Measurements from ENCODE around the gene LOXL4.

The LOXL4 gene

DNA sequence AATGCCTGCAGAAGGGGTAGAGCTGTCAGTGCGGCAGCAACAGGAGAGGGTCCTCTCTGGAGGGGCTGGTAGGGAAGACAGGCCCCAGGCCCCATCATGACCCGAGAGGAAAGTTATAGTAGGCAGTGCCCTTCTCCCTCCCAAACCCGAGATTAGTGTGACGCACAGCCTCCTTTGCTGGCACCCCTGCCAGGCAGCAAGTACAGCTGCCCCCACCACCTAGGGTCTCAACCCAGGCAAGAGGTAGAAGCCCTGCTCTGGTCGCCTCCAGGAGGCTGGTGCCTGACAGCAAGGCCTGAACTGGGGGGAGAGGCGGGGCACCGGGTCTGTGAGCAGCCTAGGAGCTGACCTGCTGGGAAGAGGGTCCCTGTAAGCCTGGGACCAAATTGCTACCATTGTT, 15.5 kb downstream of the LOXL4 start:
- H3K4me3 Mint-ChIP-seq, result no peak overlapping the region
- H3K36me3 Mint-ChIP-seq (ENCODE audit: low read depth), result peaks cover 35% of the 10 kb centered on the region
- H3K27ac Mint-ChIP-seq, result no peak overlapping the region
- no peaks in the 10 kb centered on the region for H3K9me3 Mint-ChIP-seq
- no peaks in the 10 kb centered on the region for H3K27me3 Mint-ChIP-seq (ENCODE audit: low read depth)
- H3K4me1 Mint-ChIP-seq, result peaks cover 32% of the 10 kb centered on the region
- TF ChIP-seq, protein P1, sequence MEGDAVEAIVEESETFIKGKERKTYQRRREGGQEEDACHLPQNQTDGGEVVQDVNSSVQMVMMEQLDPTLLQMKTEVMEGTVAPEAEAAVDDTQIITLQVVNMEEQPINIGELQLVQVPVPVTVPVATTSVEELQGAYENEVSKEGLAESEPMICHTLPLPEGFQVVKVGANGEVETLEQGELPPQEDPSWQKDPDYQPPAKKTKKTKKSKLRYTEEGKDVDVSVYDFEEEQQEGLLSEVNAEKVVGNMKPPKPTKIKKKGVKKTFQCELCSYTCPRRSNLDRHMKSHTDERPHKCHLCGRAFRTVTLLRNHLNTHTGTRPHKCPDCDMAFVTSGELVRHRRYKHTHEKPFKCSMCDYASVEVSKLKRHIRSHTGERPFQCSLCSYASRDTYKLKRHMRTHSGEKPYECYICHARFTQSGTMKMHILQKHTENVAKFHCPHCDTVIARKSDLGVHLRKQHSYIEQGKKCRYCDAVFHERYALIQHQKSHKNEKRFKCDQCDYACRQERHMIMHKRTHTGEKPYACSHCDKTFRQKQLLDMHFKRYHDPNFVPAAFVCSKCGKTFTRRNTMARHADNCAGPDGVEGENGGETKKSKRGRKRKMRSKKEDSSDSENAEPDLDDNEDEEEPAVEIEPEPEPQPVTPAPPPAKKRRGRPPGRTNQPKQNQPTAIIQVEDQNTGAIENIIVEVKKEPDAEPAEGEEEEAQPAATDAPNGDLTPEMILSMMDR (IDR thresholded peaks at IDR 0.05; ENCODE audit: unreplicated experiment in 3 of 3), result no peak

DNA sequence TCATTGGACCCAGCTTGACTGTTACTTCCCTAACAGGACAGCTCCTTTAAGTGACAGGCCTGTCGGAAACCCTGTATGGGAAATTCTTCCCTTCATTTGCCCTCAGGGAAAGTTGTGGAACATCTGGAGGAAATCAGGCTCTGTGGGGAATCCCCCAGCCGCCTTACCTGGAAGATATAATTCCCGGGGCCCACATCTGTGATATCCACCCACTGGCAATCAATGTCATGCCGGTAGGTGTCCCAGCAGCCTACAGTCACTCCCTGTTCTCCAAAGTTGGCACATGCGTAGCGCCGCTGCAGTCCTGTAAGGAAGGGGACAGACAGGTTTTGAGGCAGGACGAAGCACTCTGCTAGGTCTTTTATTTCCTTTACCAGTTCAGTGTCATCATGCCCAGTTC, 16.6 kb downstream of the LOXL4 start:
- TF ChIP-seq, protein P1 (IDR thresholded peaks at IDR 0.05; ENCODE audit: unreplicated experiment in 3 of 3), result no peak
- Mint-ChIP-seq H3K27me3 (ENCODE audit: low read depth) (no peaks in the 10 kb centered on the region), H3K9me3 (no peaks in the 10 kb centered on the region), H3K4me1 (peaks cover 40% of the 10 kb centered on the region), H3K4me3 (no peak overlapping the region), H3K36me3 (ENCODE audit: low read depth) (peaks cover 35% of the 10 kb centered on the region), H3K27ac (no peak overlapping the region)

DNA sequence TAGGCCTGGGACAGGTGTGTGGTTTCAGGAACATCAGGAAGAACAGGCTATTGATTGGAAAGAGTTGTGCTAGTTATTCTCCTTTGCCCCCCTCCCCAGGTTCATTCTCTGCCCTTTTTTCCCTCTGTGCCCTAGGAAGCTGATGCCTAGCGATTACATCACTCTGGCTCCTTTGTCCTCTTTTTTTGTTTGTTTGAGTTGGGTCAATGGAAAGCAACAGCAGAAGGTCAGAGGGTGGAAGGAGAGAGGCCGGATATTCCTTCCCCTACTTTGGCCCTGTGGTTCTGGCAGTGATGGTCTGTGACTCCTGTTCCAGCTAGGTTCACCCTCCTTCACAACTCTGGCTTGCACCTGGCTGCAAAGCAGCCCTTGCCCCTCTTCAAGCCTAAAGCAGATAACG, 18.9 kb downstream of the LOXL4 start:
- TF ChIP-seq, protein P1 (IDR thresholded peaks at IDR 0.05; ENCODE audit: unreplicated experiment in 3 of 3), result no peak
- H3K27ac Mint-ChIP-seq, result no peak overlapping the region
- H3K36me3 Mint-ChIP-seq (ENCODE audit: low read depth), result peaks cover 35% of the 10 kb centered on the region
- H3K9me3 Mint-ChIP-seq, result no peaks in the 10 kb centered on the region
- H3K4me3 Mint-ChIP-seq, result no peak overlapping the region
- peaks cover 26% of the 10 kb centered on the region for H3K4me1 Mint-ChIP-seq
- no peaks in the 10 kb centered on the region for H3K27me3 Mint-ChIP-seq (ENCODE audit: low read depth)

DNA sequence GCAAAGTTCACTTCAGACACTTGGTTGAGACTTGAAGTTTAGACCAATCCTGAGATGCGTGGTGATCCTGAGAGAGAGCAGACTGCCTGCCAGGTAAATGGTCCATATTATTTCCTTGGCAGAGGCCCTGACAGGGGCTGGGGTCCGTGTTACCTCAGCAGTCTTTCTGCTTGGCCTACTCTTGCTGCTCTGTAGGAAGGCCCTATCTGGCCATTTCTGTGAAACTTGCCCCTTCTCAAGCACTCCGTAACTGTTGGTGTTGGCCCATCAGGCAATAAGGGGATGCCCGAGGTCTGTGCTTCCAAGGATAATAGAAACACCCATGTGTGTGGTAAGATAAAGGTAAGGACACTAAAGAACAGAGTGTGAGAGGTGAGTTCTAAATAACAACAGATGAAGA, 20.0 kb downstream of the LOXL4 start:
- Mint-ChIP-seq H3K9me3 (no peaks in the 10 kb centered on the region), H3K27ac (no peak overlapping the region), H3K36me3 (ENCODE audit: low read depth) (peaks cover 39% of the 10 kb centered on the region), H3K27me3 (ENCODE audit: low read depth) (no peaks in the 10 kb centered on the region), H3K4me1 (peaks cover 25% of the 10 kb centered on the region), H3K4me3 (no peak overlapping the region)
- TF ChIP-seq, protein P1 (IDR thresholded peaks at IDR 0.05; ENCODE audit: unreplicated experiment in 3 of 3), result no peak

DNA sequence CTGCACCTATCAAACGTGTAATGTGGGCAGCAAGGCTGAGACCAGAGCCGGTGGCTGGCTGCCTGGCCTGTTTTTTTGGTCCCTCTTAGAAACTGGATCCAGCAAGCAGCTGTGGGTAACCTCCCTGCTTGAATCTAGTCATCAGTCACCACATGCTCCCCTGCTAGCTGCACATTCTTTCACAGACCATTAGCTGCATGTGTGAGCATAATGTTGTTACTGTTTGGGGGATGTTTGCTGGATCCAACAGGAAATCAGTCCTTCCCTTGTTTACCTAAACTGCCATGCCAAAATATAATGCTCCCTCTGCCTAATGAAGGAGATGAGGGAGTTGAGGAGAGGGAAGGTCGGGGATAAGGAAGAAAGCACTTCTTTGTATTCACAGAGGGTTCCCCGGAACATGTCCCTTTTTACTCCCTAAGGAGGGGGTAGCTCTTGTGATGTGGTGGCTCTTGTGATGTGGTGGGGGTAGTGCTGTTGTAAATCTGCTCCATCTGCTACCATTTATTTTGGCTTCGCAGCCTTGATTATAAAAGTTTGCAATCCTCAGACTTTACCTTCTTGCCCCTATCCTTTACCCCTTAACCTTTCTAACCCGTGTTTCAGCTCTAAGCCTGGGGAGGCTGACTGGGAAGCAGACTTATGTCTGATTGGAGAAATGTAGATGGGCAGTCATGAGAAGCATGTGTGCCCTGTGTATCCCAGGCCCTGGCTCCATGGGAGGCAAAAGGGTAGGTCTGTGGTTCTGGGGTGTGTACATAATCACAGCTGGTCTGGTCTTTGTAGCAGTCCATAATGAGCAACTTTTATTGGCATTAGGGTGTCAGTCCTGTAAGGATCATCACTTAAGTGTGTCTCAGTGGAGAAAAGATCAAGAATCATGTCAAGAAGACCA, 20.8 kb downstream of the LOXL4 start:
- Mint-ChIP-seq H3K36me3 (ENCODE audit: low read depth) (peaks cover 42% of the 10 kb centered on the region), H3K27me3 (ENCODE audit: low read depth) (no peaks in the 10 kb centered on the region)

More for the DNA sequence above, 20.8 kb downstream of the LOXL4 start:
- Mint-ChIP-seq H3K4me3 (no peak overlapping the region), H3K4me1 (peaks cover 25% of the 10 kb centered on the region), H3K9me3 (no peaks in the 10 kb centered on the region), H3K27ac (peak overlapping the region in 2 of 3 experiments; percentile 34 to 77)
- TF ChIP-seq, protein P1 (IDR thresholded peaks at IDR 0.05; ENCODE audit: unreplicated experiment in 3 of 3), result no peak

Data from nephron (organoid).